AG09319 (cell line): ENCODE data around the gene OR51D1.

Source experiments
- DNase-seq: peaks from one replicate; pipeline ENCODE4 v3.0.0-alpha.2; 2010; ENCODE audit warnings: low read depth; ENCODE audit errors: extremely low read depth
- CTCF ChIP-seq: IDR thresholded peaks from 2 replicates; pipeline ENCODE4 v1.5.1; 2011; ENCODE audit warnings: low read depth, mild to moderate bottlenecking, inconsistent platforms, low read length, moderate library complexity

Gene OR51D1

GRCh38 chr11:4664786-4665185 is 27.5 kb downstream of the OR51D1 start:
- TF ChIP-seq CTCF = no peak
- DNase-seq = no peak

GRCh38 chr11:4665424-4665823 is 28.1 kb downstream of the OR51D1 start:
- no peak for TF ChIP-seq CTCF

GRCh38 chr11:4671741-4672140 is 34.5 kb downstream of the OR51D1 start:
- TF ChIP-seq CTCF = no peak
- no peak for DNase-seq

More at GRCh38 chr11:4665424-4665823, 28.1 kb downstream of the OR51D1 start:
- no peak for DNase-seq

GRCh38 chr11:4672470-4672869 is 35.2 kb downstream of the OR51D1 start:
- no peak for DNase-seq
- TF ChIP-seq CTCF = no peak

- TF ChIP-seq CTCF = no peak
- DNase-seq = no peak
Measured at GRCh38 chr11:4673781-4674180, 36.5 kb downstream of the OR51D1 start.

GRCh38 chr11:4677948-4678347 is 40.7 kb downstream of the OR51D1 start:
- TF ChIP-seq CTCF = no peak
- DNase-seq = no peak

GRCh38 chr11:4680341-4680740 is 43.1 kb downstream of the OR51D1 start:
- TF ChIP-seq CTCF = no peak
- no peak for DNase-seq
